CD4-positive, alpha-beta memory T cell (primary cell): ENCODE results near the gene NELFA. TPM values are rescaled to one million over a fixed set of nuclear protein-coding genes. Genes with fewer than 3 reads are reported as not detected.

Experiments used
- CTCF ChIA-PET: fragments of 350-600 bp; sonication (Branson Sonifier 250); formaldehyde crosslinking; loops from one replicate; lab custom pipeline; 2021; ENCODE audit warnings: inconsistent platforms; ENCODE audit not compliant: partially characterized antibody; lab: Charles Lee
- POLR2A ChIA-PET: fragments of 350-600 bp; sonication (Branson Sonifier 250); formaldehyde crosslinking; loops from one replicate; lab custom pipeline; 2021; ENCODE audit not compliant: partially characterized antibody; lab: Charles Lee
- DNase-seq, 5 donors: peaks; one replicate each; pipeline versions ENCODE4 v3.0.0 to v3.0.0-alpha.2; 2020 to 2022; ENCODE audit warnings: mixed read lengths in 1 of 5
- H3K27ac ChIP-seq: one replicate; pipeline ENCODE4 v1.7.0; 2013; ENCODE audit warnings: low read depth, low read length
- H3K27me3 ChIP-seq: 2 replicates; pipeline ENCODE4 v1.7.0; 2013; ENCODE audit warnings: mild to moderate bottlenecking, low read length, moderate library complexity; ENCODE audit not compliant: insufficient read depth
- H3K36me3 ChIP-seq: 2 replicates; pipeline ENCODE4 v1.7.0; 2013; ENCODE audit warnings: mild to moderate bottlenecking, low read length, moderate library complexity; ENCODE audit not compliant: insufficient read depth
- H3K4me1 ChIP-seq: 2 replicates; pipeline ENCODE4 v1.7.0; 2013; ENCODE audit warnings: mild to moderate bottlenecking, low read length, moderate library complexity; ENCODE audit not compliant: insufficient read depth
- H3K4me3 ChIP-seq, 2 donors: one replicate each; pipeline ENCODE4 v1.7.0; 2013; ENCODE audit warnings: low read length in 2 of 2, mild to moderate bottlenecking in 1 of 2
- H3K9me3 ChIP-seq, 2 donors: one replicate each; pipeline ENCODE4 v1.7.0; 2013; ENCODE audit warnings: low read length in 2 of 2, control low read depth in 1 of 2; ENCODE audit not compliant: control insufficient read depth in 1 of 2
- H3K27ac Mint-ChIP-seq, 7 donors: one replicate each; pipeline ENCODE4 v1.8.0; 2020 to 2021; ENCODE audit warnings: mixed read lengths in 7 of 7, mild to moderate bottlenecking in 6 of 7, inconsistent platforms in 3 of 7, moderate library complexity in 3 of 7
- H3K27me3 Mint-ChIP-seq, 2 donors: one replicate each; pipeline ENCODE4 v1.8.0; 2020 to 2021; ENCODE audit warnings: mixed read lengths in 2 of 2
- H3K36me3 Mint-ChIP-seq, 2 donors: one replicate each; pipeline ENCODE4 v1.8.0; 2020 to 2021; ENCODE audit warnings: mixed read lengths in 2 of 2, inconsistent platforms in 1 of 2, mild to moderate bottlenecking in 1 of 2
- H3K4me1 Mint-ChIP-seq, 4 donors: one replicate each; pipeline ENCODE4 v1.8.0; 2020 to 2021; ENCODE audit warnings: mixed read lengths in 4 of 4, mild to moderate bottlenecking in 1 of 4
- H3K4me3 Mint-ChIP-seq, 8 donors: one replicate each; pipeline ENCODE4 v1.8.0; 2020 to 2021; ENCODE audit warnings: mixed read lengths in 8 of 8, mild to moderate bottlenecking in 7 of 8, moderate library complexity in 6 of 8, inconsistent platforms in 3 of 8
- H3K9me3 Mint-ChIP-seq, 8 donors: one replicate each; pipeline ENCODE4 v1.8.0; 2020 to 2021; ENCODE audit warnings: mixed read lengths in 8 of 8, mild to moderate bottlenecking in 5 of 8, inconsistent platforms in 3 of 8, moderate library complexity in 1 of 8
- intact Hi-C: fragments of 100-400 bp; cut with micrococcal nuclease; formaldehyde crosslinking; loops from one replicate; pipeline ENCODE4 v1.15.1; 2023
- polyA plus RNA-seq, 2 donors: library from polyadenylated mRNA; unstranded; fragments of 300-500 nt; fragmentation: Illumina TruSeq; gene quantifications; one replicate each; pipeline ENCODE4 v1.2.3, GENCODE V29; 2021
- total RNA-seq, 2 experiments: library from RNA; stranded (reverse); gene quantifications; one replicate each; pipeline ENCODE4 v1.2.3, GENCODE V29; 2021

Gene NELFA
- total and polyA plus RNA-seq, 4 experiments from 2014 or later = 12.1 to 48.3 (median 42.3) TPM

- DNase-seq = no peak
- ChIA-PET CTCF (no interaction called here), POLR2A (interaction anchor here (0.7 kb wide), 1 partner anchor 765 kb away, joined by 3 read pairs; no protein-coding TSS in a partner anchor)
- Histone ChIP-seq H3K4me1 (peaks cover 22% of the 10 kb centered on the region), H3K27me3 (no peaks in the 10 kb centered on the region), H3K27ac (no peak overlapping the region), H3K4me3 (no peak overlapping the region), H3K9me3 (no peaks in the 10 kb centered on the region), H3K36me3 (no peaks in the 10 kb centered on the region)
- H3K9me3 Mint-ChIP-seq = peaks cover 0 to 4% (median 0%) of the 10 kb centered on the region in 8 donors
- intact Hi-C loops = no loop called here
- peak overlapping the region in 1 of 7 donors; percentile 94 for H3K27ac Mint-ChIP-seq
- H3K4me1 Mint-ChIP-seq = peaks cover 18 to 26% (median 20%) of the 10 kb centered on the region in 4 donors
- no peaks in the 10 kb centered on the region for H3K27me3 Mint-ChIP-seq
- H3K4me3 Mint-ChIP-seq = no peak overlapping the region
- peaks cover 0 to 16% of the 10 kb centered on the region in 2 donors for H3K36me3 Mint-ChIP-seq
Measured at GRCh38 chr4:2011583-2011982, 2.8 kb upstream of the NELFA start.

- H3K9me3 ChIP-seq = no peaks in the 10 kb centered on the region
- peaks cover 0 to 27% of the 10 kb centered on the region in 2 donors for H3K36me3 Mint-ChIP-seq
- peaks cover 27% of the 10 kb centered on the region for H3K4me1 ChIP-seq
- peaks cover 0 to 4% (median 0%) of the 10 kb centered on the region in 8 donors for H3K9me3 Mint-ChIP-seq
- intact Hi-C loops = loop anchor here (1.0 to 10.0 kb wide), 4 partner anchors 32 to 1283 kb away; partner anchors contain the start of genes MXD4, NSD2 and RGS12
- peak; percentile 55 to 68 (median 63) for DNase-seq
- peak overlapping the region; percentile 95 for H3K27ac ChIP-seq
- peak overlapping the region; percentile 88 to 96 (median 94) for H3K4me3 Mint-ChIP-seq
- H3K27me3 ChIP-seq = no peaks in the 10 kb centered on the region
- ChIA-PET CTCF (no interaction called here), POLR2A (interaction anchor here (0.7 to 2.0 kb wide), 14 partner anchors 10 to 829 kb away, joined by 3 to 10 read pairs (median 5); partner anchors contain the start of genes LETM1, NSD2 and RNF4)
- no peaks in the 10 kb centered on the region for H3K27me3 Mint-ChIP-seq
- H3K4me3 ChIP-seq = peak overlapping the region; percentile 76 to 94
- H3K36me3 ChIP-seq = no peaks in the 10 kb centered on the region
- peaks cover 29 to 42% (median 31%) of the 10 kb centered on the region in 4 donors for H3K4me1 Mint-ChIP-seq
- peak overlapping the region; percentile 94 to 98 (median 97) for H3K27ac Mint-ChIP-seq
Measured at GRCh38 chr4:2009651-2010233, 968 bp upstream of the NELFA start.

- peaks cover 0 to 4% (median 0%) of the 10 kb centered on the region in 8 donors for H3K9me3 Mint-ChIP-seq
- Histone ChIP-seq H3K27ac (peak overlapping the region; percentile 95), H3K27me3 (no peaks in the 10 kb centered on the region), H3K4me3 (peak overlapping the region; percentile 76 to 94), H3K4me1 (peaks cover 27% of the 10 kb centered on the region), H3K36me3 (no peaks in the 10 kb centered on the region), H3K9me3 (no peaks in the 10 kb centered on the region)
- no peak for DNase-seq
- peaks cover 0 to 27% of the 10 kb centered on the region in 2 donors for H3K36me3 Mint-ChIP-seq
- peak overlapping the region; percentile 91 to 95 (median 93) for H3K27ac Mint-ChIP-seq
- no peaks in the 10 kb centered on the region for H3K27me3 Mint-ChIP-seq
- ChIA-PET CTCF (interaction anchor here (0.7 kb wide), 1 partner anchor 46 kb away, joined by 3 read pairs; no protein-coding TSS in a partner anchor), POLR2A (interaction anchor here (0.6 to 2.0 kb wide), 9 partner anchors 8 to 482 kb away, joined by 3 to 10 read pairs (median 5); partner anchors contain the start of genes HAUS3, NSD2, POLN and RNF4)
- peak overlapping the region; percentile 88 to 96 (median 94) for H3K4me3 Mint-ChIP-seq
- intact Hi-C loops = loop anchor here (2.0 to 10.0 kb wide), 3 partner anchors 134 to 1284 kb away; partner anchors contain the start of genes MXD4, NSD2 and RGS12
- H3K4me1 Mint-ChIP-seq = peaks cover 29 to 42% (median 31%) of the 10 kb centered on the region in 4 donors
Measured at GRCh38 chr4:2008671-2008920, 178 bp downstream of the NELFA start.

DNA sequence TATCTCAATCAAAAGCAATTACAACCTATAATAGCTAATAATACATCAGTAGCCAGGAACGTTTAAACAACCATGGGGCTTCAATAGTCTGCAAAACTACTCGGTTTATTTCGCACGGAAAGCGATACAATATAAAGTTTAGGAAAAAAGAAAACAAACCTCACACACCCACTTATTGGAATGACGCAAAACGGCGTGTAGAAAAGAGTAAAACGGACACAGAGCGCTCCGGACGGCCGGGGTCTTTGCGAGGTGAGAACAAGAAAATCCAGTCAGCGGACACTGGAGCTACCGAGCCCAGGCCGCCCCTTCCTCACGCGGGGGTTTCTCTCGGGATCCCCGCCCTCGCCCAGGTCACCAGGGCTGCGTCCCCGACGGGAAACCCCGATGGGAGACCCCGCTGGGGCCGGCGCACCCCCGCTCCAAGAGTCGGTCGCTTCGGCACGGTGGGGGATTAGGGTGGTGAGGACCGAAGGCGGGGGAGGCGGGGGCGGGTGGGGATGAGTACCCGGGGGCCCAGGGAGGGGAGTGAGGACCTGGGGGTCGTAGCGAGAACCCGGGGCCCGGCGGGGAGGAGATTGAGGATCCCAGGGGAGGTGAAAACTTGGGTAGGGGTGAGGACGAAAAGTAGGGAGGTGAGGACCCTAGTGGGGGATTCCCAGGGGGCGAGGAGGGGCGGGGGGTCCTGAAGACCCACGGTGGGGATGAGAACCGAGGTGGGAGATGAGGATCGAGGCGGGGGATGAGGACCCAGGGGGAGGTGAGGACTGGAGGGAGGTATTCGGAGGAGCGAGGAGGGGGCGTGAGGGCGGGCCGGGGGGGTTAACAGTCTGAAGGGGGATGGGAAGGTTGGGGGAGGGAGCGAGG lies 737 bp downstream of the NELFA start:
- H3K36me3 ChIP-seq = no peaks in the 10 kb centered on the region
- POLR2A ChIA-PET = interaction anchor here (0.6 to 2.0 kb wide), 8 partner anchors 31 to 482 kb away, joined by 3 to 10 read pairs (median 6); partner anchors contain the start of genes HAUS3, NSD2, POLN and RNF4
- CTCF ChIA-PET = interaction anchor here (0.7 kb wide), 1 partner anchor 45 kb away, joined by 3 read pairs; no protein-coding TSS in a partner anchor
- peak overlapping the region; percentile 92 to 97 (median 95) for H3K27ac Mint-ChIP-seq
- H3K36me3 Mint-ChIP-seq = peaks cover 5 to 32% of the 10 kb centered on the region in 2 donors
- peaks cover 34 to 48% (median 36%) of the 10 kb centered on the region in 4 donors for H3K4me1 Mint-ChIP-seq
- DNase-seq = no peak
- H3K4me1 ChIP-seq = peaks cover 30% of the 10 kb centered on the region
- intact Hi-C loops = loop anchor here (2.0 to 10.0 kb wide), 3 partner anchors 133 to 1284 kb away; partner anchors contain the start of genes MXD4, NSD2 and RGS12
- H3K4me3 Mint-ChIP-seq = peak overlapping the region; percentile 92 to 96 (median 94)
- peak overlapping the region; percentile 95 for H3K27ac ChIP-seq
- H3K27me3 Mint-ChIP-seq = no peaks in the 10 kb centered on the region
- H3K4me3 ChIP-seq = peak overlapping the region; percentile 39 to 94
- H3K9me3 Mint-ChIP-seq = peaks cover 0 to 4% (median 0%) of the 10 kb centered on the region in 8 donors
- no peaks in the 10 kb centered on the region for H3K9me3 ChIP-seq
- H3K27me3 ChIP-seq = no peaks in the 10 kb centered on the region

DNA sequence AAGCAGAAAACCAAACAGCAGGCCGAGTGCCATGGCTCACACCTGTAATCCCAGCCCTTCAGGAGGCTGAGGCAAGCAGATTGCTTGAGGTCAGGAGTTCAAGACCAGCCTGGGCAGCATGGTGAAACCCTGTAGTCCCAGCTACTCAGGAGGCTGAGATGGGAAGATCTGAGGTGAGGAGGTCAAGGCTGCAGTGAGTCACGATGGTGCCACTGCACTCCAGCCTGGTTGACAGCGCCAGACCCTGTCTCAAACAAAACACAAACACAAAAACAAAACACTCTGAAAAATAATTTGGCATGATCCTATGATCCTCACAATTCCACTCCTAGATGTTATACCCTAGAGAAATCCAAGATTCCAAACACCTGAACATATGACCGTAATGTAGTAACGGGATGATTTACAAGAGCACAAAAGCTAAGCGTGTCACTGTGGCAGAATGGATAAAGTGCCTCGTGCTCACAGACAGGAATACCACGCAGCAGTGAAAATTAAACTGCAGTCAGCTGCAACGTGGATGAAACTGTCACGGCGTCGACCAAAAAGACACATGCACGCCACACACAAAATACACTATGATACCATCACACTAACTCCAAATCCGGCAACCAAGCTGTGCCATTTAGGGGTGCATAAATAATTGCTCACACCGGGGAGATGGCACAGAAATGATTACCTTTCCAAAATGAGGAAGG lies 1.7 kb downstream of the NELFA start:
- Mint-ChIP-seq H3K9me3 (peaks cover 0 to 4% (median 0%) of the 10 kb centered on the region in 8 donors), H3K4me3 (peak overlapping the region; percentile 86 to 96 (median 92)), H3K4me1 (peaks cover 42 to 57% (median 44%) of the 10 kb centered on the region in 4 donors), H3K27ac (peak overlapping the region; percentile 65 to 97 (median 95)), H3K27me3 (no peaks in the 10 kb centered on the region), H3K36me3 (peaks cover 13 to 40% of the 10 kb centered on the region in 2 donors)
- intact Hi-C loops = loop anchor here (5.0 to 10.0 kb wide), 2 partner anchors 132 to 1285 kb away; partner anchors contain the start of genes NSD2 and RGS12
- Histone ChIP-seq H3K36me3 (no peaks in the 10 kb centered on the region), H3K27me3 (no peaks in the 10 kb centered on the region), H3K4me1 (peaks cover 39% of the 10 kb centered on the region), H3K9me3 (no peaks in the 10 kb centered on the region), H3K4me3 (peak overlapping the region; percentile 39 to 94), H3K27ac (peak overlapping the region; percentile 95)
- ChIA-PET CTCF (no interaction called here), POLR2A (no interaction called here)
- no peak for DNase-seq

DNA sequence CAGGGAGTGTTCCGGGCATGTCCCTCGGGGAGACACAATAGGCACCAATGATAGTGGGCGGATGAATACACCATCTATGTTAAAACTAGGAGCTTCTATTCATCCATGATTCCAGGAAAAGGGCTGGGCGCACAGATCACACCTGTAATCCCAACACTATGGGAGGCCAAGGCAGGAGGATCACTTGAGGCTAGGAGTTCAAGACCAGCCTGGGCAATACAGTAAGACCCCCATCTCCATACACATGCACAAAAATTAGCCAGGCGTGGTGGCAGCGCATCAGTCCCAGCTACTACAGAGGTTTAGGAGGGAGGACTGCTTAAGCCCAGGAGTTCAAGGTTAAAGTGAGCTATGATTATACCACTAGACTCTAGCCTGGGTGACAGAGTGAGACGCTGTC lies 2.4 kb downstream of the NELFA start:
- peaks cover 39% of the 10 kb centered on the region for H3K4me1 ChIP-seq
- Mint-ChIP-seq H3K9me3 (peaks cover 0 to 4% (median 0%) of the 10 kb centered on the region in 8 donors), H3K4me1 (peaks cover 42 to 59% (median 46%) of the 10 kb centered on the region in 4 donors), H3K27ac (peak overlapping the region in 2 of 7 donors; percentile 54 to 85), H3K36me3 (peaks cover 13 to 40% of the 10 kb centered on the region in 2 donors), H3K27me3 (no peaks in the 10 kb centered on the region), H3K4me3 (peak overlapping the region in 7 of 8 donors; percentile 11 to 93 (median 77))
- POLR2A ChIA-PET = no interaction called here
- CTCF ChIA-PET = no interaction called here
- no peaks in the 10 kb centered on the region for H3K9me3 ChIP-seq
- intact Hi-C loops = loop anchor here (5.0 to 10.0 kb wide), 2 partner anchors 132 to 1286 kb away; partner anchors contain the start of genes NSD2 and RGS12
- H3K36me3 ChIP-seq = no peaks in the 10 kb centered on the region
- H3K4me3 ChIP-seq = no peak overlapping the region
- no peaks in the 10 kb centered on the region for H3K27me3 ChIP-seq
- no peak overlapping the region for H3K27ac ChIP-seq
- no peak for DNase-seq
